Kidney epithelial cell (primary cell): Measurements from ENCODE around the gene FMO3. TPM values are rescaled to one million over a fixed set of nuclear protein-coding genes. Genes with fewer than 3 reads are reported as not detected.

Source experiments
- DNase-seq: peaks from one replicate; pipeline ENCODE4 v3.0.0-alpha.2; 2010; ENCODE audit warnings: low read depth
- H3K27me3 ChIP-seq: 2 replicates; pipeline ENCODE4 v1.6.0; 2011; ENCODE audit warnings: low read length; ENCODE audit not compliant: control insufficient read depth, insufficient read depth
- H3K36me3 ChIP-seq: 2 replicates; pipeline ENCODE4 v1.5.1; 2011; ENCODE audit warnings: low read length; ENCODE audit not compliant: control insufficient read depth, insufficient read depth
- H3K4me3 ChIP-seq: 2 replicates; pipeline ENCODE4 v1.5.1; 2011; ENCODE audit warnings: low read depth, mild to moderate bottlenecking, control low read depth, low read length
- total RNA-seq: library from RNA; depleted of rRNA; stranded (reverse); fragments of >200 nt; gene quantifications from 2 replicates; pipeline ENCODE4 v1.2.3, GENCODE V29; 2015
- TF ChIP-seq, protein P1 (sequence below): IDR thresholded peaks from 2 replicates; pipeline ENCODE4 v1.5.1; 2011; ENCODE audit warnings: mild to moderate bottlenecking, moderate library complexity, low read length, control low read depth, inconsistent platforms; ENCODE audit not compliant: insufficient read depth, poor library complexity, severe bottlenecking

FMO3 gene
- total RNA-seq, 1 donor from 2014 or later: not detected

DNA sequence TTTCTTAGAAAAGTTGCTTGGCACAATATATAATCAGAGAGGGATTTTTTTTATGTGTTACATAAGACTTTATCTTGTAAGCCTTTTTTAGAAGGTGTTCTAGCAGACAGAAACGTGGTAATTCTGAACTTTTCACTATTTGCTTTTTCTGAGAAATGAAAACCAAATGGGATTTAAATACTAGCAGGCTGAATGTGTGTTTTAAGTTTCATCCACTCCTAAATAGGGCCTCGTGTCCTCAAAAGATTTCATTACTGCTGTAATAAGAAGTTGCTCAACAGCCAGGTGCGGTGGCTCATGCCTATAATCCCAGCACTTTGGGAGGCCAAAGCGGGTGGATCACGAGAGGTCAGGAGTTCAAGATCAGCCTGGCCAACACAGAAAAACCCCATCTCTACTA lies 49.7 kb downstream of the FMO3 start:
- Histone ChIP-seq H3K27me3 (no peaks in the 10 kb centered on the region), H3K36me3 (no peaks in the 10 kb centered on the region), H3K4me3 (no peak overlapping the region)
- TF ChIP-seq, protein P1, sequence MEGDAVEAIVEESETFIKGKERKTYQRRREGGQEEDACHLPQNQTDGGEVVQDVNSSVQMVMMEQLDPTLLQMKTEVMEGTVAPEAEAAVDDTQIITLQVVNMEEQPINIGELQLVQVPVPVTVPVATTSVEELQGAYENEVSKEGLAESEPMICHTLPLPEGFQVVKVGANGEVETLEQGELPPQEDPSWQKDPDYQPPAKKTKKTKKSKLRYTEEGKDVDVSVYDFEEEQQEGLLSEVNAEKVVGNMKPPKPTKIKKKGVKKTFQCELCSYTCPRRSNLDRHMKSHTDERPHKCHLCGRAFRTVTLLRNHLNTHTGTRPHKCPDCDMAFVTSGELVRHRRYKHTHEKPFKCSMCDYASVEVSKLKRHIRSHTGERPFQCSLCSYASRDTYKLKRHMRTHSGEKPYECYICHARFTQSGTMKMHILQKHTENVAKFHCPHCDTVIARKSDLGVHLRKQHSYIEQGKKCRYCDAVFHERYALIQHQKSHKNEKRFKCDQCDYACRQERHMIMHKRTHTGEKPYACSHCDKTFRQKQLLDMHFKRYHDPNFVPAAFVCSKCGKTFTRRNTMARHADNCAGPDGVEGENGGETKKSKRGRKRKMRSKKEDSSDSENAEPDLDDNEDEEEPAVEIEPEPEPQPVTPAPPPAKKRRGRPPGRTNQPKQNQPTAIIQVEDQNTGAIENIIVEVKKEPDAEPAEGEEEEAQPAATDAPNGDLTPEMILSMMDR: no peak
- DNase-seq: no peak

DNA sequence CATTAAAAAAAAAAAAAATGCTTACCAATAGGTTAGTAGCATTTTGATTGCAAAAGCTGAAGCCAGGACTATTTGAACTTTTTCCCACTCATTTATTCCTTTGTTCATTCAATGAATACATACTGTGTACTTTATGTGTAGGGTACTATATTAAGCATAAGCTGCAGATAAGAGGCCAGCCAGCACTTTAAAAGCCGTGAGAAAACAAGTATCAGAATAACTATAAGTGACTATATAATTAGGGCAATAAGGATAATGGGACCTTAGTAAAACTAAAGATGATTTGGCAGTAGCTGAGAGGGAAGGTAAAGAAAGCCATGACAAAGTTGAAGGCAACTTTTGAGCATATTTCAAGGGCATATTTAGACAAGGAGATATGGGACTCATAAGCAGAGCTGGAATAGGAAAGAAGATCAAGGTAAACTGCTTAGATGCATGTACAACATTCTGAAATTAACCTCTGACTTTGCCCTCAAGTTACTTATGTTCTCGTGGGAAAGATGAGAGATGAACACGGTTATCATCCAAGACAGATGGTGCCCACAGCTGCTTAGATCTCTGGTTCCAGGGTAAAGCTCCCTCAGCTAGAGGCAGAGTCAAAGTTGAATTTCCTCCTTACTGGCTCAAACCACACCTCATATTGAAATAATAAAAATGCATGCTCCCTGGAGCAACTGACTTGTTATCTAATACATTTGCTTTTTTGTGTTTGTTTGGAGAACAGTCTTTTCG lies 50.4 kb downstream of the FMO3 start:
- no peaks in the 10 kb centered on the region for H3K27me3 ChIP-seq
- TF ChIP-seq, protein P1: no peak
- H3K36me3 ChIP-seq: no peaks in the 10 kb centered on the region
- H3K4me3 ChIP-seq: no peak overlapping the region
- no peak for DNase-seq

DNA sequence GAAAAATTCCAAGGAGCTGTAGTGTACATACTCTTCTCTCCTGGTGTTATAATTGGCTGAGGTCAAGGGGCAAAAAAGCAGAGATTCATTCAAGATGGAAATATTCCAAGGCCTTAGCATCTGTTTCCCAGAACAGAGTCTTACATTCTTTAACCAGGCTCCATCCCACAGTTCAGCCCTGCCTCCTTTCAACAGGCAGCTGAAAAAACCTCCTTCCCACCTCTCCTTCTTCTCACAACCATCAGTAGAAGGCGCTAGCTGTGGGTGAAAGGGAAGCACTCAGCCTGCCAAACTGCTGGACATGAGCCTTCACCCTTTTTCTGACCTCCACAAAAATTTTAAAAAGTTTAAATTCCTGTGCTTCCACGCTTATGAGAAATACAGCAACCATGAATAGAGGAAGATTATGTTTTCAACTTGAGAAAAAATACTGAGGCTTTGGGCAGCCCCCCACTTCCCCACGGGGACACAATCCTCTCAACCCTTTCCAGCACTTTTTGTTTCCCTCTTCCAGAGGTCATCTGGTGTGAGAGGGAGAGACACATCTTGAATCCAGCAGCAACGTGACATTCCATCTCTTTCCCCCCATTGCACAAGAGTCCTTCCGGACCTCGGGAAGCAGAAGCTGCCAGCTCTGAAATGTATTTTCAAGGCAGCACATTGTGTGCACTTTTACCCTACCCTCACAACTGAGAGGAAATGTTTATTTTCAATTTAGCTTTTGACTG lies 51.1 kb downstream of the FMO3 start:
- Histone ChIP-seq H3K36me3 (no peaks in the 10 kb centered on the region), H3K4me3 (no peak overlapping the region), H3K27me3 (no peaks in the 10 kb centered on the region)
- TF ChIP-seq, protein P1: no peak
- DNase-seq: no peak

DNA sequence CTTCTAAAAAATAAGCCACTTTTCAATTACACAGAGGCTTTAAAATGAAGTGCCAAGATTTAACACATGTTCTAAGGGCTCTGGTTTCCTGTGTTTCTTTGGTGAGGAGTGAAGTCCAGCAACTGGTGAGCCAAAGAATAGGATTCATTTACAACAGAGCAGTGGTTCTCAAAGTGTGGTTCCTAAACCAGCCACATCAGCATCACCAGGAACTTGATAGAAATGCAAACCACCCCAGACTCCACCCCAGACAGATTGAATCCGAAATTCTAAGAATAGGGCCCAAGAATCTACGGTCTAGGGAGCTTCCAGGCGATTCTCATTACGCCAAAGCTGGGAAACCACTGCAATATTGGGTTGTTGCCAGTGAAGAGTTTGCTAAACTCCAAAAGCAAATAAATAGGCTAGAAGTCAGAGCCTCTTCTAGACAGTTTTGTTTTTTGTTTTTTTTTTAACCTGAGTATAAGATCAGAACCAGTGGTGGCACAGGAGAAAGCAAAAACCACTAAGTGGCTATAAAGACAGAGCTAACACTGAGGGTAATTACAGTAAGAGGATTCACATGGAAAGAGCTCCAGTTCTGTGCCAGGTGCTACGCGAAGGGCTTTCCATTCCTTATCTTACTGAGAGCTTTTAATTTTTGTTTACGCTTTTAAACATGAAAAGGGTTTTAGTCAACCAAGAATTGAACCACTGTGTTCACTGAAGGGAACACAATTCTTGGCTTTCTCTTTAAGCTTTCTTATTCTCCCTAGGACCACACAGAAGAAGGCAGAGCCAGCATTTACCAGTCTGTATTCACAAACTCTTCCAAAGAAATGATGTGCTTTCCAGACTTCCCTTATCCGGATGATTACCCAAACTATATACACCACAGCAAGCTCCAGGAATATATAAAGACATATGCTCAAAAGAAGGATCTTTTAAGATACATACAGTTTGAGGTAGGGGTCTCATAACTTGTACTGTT lies 52.0 kb downstream of the FMO3 start:
- no peak for DNase-seq
- H3K4me3 ChIP-seq: no peak overlapping the region
- TF ChIP-seq, protein P1: no peak
- no peaks in the 10 kb centered on the region for H3K36me3 ChIP-seq
- H3K27me3 ChIP-seq: no peaks in the 10 kb centered on the region

DNA sequence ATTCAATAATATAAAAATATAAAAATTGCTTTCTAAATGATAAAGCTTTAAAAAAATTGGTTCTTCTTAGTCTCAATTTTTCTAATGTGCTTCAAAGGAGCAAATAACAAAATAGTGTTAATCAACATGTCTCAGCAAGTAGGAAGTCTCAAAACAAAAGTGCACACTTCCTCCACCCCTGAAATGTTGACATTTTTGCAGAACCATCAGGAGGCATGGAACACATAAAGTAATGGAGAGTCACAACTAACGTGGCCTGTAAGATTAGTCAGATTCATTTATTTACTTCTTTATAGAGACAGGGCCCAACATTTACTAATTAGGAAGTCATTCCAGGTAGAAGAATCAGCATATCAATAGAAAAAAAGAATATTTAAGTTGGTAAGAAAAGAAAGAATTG lies 59.5 kb downstream of the FMO3 start:
- H3K4me3 ChIP-seq: no peak overlapping the region
- TF ChIP-seq, protein P1: no peak
- DNase-seq: no peak
- no peaks in the 10 kb centered on the region for H3K27me3 ChIP-seq
- no peaks in the 10 kb centered on the region for H3K36me3 ChIP-seq
